GM23248 (cell line): ENCODE data around the gene COG5.

Source experiments
- EZH2 ChIP-seq: fragments of 200-600 bp; sonication (generic); IDR thresholded peaks from 2 replicates; pipeline ENCODE4 v1.6.1; 2018; ENCODE audit warnings: antibody characterized with exemption, mild to moderate bottlenecking; ENCODE audit not compliant: insufficient read depth, poor library complexity, severe bottlenecking
- EZH2phosphoT487 ChIP-seq: fragments of 200-600 bp; sonication (generic); IDR thresholded peaks from 2 replicates; pipeline ENCODE4 v1.6.1; 2018; ENCODE audit warnings: antibody characterized with exemption, moderate library complexity, mild to moderate bottlenecking, low read depth; ENCODE audit not compliant: insufficient read depth

GRCh38 chr7:107213193-107213788, 350.4 kb downstream of the COG5 start:
- no peak for TF ChIP-seq EZH2
- TF ChIP-seq EZH2phosphoT487 = no peak
